Karpas-422 (cell line): ENCODE data around the gene FUZ. TPM values are rescaled to one million over a fixed set of nuclear protein-coding genes. Genes with fewer than 3 reads are reported as not detected.

Experiments used
- DNase-seq: peaks from one replicate; pipeline ENCODE4 v3.0.0-alpha.2; 2015
- H2AFZ ChIP-seq: fragments of 200-600 bp; sonication (generic); 2 replicates; pipeline ENCODE4 v1.6.1; 2014; ENCODE audit warnings: antibody characterized with exemption, low read length, mixed read lengths
- H3K27ac ChIP-seq: fragments of 200-600 bp; sonication (generic); 2 replicates; pipeline ENCODE4 v1.5.1; 2014; ENCODE audit warnings: mild to moderate bottlenecking, low read length, moderate library complexity
- H3K27me3 ChIP-seq: fragments of 200-600 bp; sonication (generic); 2 replicates; pipeline ENCODE4 v1.6.1; 2014; ENCODE audit warnings: low read length, mixed read lengths
- H3K36me3 ChIP-seq: fragments of 200-600 bp; sonication (generic); 2 replicates; pipeline ENCODE4 v1.6.1; 2014; ENCODE audit warnings: low read length, mixed read lengths; ENCODE audit not compliant: insufficient read depth
- H3K4me1 ChIP-seq: fragments of 200-600 bp; sonication (generic); 2 replicates; pipeline ENCODE4 v1.6.1; 2014; ENCODE audit warnings: mild to moderate bottlenecking, low read length, mixed read lengths
- H3K4me2 ChIP-seq: fragments of 200-600 bp; sonication (generic); 2 replicates; pipeline ENCODE4 v1.6.1; 2014; ENCODE audit warnings: low read length, low read depth, mild to moderate bottlenecking; ENCODE audit not compliant: poor library complexity, severe bottlenecking
- H3K4me3 ChIP-seq: fragments of 200-600 bp; sonication (generic); 2 replicates; pipeline ENCODE4 v1.5.1; 2014; ENCODE audit warnings: mild to moderate bottlenecking, antibody characterized with exemption, low read length, mixed read lengths
- H3K79me2 ChIP-seq: fragments of 200-600 bp; sonication (generic); 2 replicates; pipeline ENCODE4 v1.6.1; 2014; ENCODE audit warnings: mild to moderate bottlenecking, low read length, mixed read lengths
- H3K9ac ChIP-seq: fragments of 200-600 bp; sonication (generic); 2 replicates; pipeline ENCODE4 v1.6.0; 2014; ENCODE audit warnings: low read length
- H3K9me2 ChIP-seq: fragments of 200-600 bp; sonication (generic), shearing (Covaris generic); replicated peaks from 2 replicates; pipeline ENCODE4 v1.6.0; 2014; ENCODE audit warnings: mild to moderate bottlenecking, low read length, moderate library complexity; ENCODE audit not compliant: insufficient read depth
- H3K9me3 ChIP-seq: fragments of 300-700, 200-600 bp; sonication (generic); 2 replicates; pipeline ENCODE4 v1.6.1; 2014; ENCODE audit warnings: low read length, mixed read lengths
- H4K20me1 ChIP-seq: fragments of 200-600 bp; sonication (generic); 2 replicates; pipeline ENCODE4 v1.6.1; 2014; ENCODE audit warnings: mild to moderate bottlenecking, antibody characterized with exemption, low read length, low read depth; ENCODE audit not compliant: insufficient read depth
- total RNA-seq: library from RNA; depleted of rRNA; stranded (reverse); fragments of >200 nt; shearing (Covaris generic); gene quantifications from 2 replicates; pipeline ENCODE4 v1.2.3, GENCODE V29; 2014; ENCODE audit warnings: low replicate concordance

FUZ gene
- total RNA-seq, 1 experiment from 2014 or later = 15.8 TPM

- no peak overlapping the region for H2AFZ ChIP-seq
- peaks cover 7% of the 10 kb centered on the region for H3K4me1 ChIP-seq
- no peak overlapping the region for H3K4me3 ChIP-seq
- peaks cover 10% of the 10 kb centered on the region; the same call in 1 of the 2 replicates for H4K20me1 ChIP-seq
- H3K9me2 ChIP-seq = no peaks in the 10 kb centered on the region
- no peaks in the 10 kb centered on the region for H3K9me3 ChIP-seq
- H3K27ac ChIP-seq = no peak overlapping the region
- no peak overlapping the region for H3K4me2 ChIP-seq
- no peak for DNase-seq
- H3K9ac ChIP-seq = no peak overlapping the region
- H3K36me3 ChIP-seq = no peaks in the 10 kb centered on the region
- H3K27me3 ChIP-seq = no peaks in the 10 kb centered on the region
- H3K79me2 ChIP-seq = peaks cover 75% of the 10 kb centered on the region
Measured at GRCh38 chr19:49772850-49773432, 40.2 kb downstream of the FUZ start.

GRCh38 chr19:49771674-49772139, 41.4 kb downstream of the FUZ start:
- no peak overlapping the region for H3K4me3 ChIP-seq
- no peak overlapping the region for H3K9ac ChIP-seq
- no peaks in the 10 kb centered on the region for H3K27me3 ChIP-seq
- peaks cover 11% of the 10 kb centered on the region for H3K4me1 ChIP-seq
- DNase-seq = no peak
- H2AFZ ChIP-seq = no peak overlapping the region
- H3K9me3 ChIP-seq = no peaks in the 10 kb centered on the region
- H3K9me2 ChIP-seq = no peaks in the 10 kb centered on the region
- H3K79me2 ChIP-seq = peaks cover 83% of the 10 kb centered on the region
- no peak overlapping the region for H3K27ac ChIP-seq
- peaks cover 16% of the 10 kb centered on the region; the same call in 1 of the 2 replicates for H4K20me1 ChIP-seq
- H3K36me3 ChIP-seq = no peaks in the 10 kb centered on the region
- H3K4me2 ChIP-seq = no peak overlapping the region

- Histone ChIP-seq H3K4me3 (no peak overlapping the region), H3K27me3 (no peaks in the 10 kb centered on the region), H3K79me2 (peaks cover 72% of the 10 kb centered on the region), H3K9me2 (no peaks in the 10 kb centered on the region), H2AFZ (no peak overlapping the region), H3K4me1 (peaks cover 17% of the 10 kb centered on the region), H3K9ac (no peak overlapping the region), H3K9me3 (no peaks in the 10 kb centered on the region), H3K27ac (no peak overlapping the region), H3K4me2 (no peak overlapping the region), H4K20me1 (peaks cover 16% of the 10 kb centered on the region; the same call in 1 of the 2 replicates), H3K36me3 (no peaks in the 10 kb centered on the region)
- no peak for DNase-seq
Measured at GRCh38 chr19:49770529-49770928, 42.6 kb downstream of the FUZ start.

- Histone ChIP-seq H3K79me2 (peaks cover 51% of the 10 kb centered on the region), H4K20me1 (peaks cover 11% of the 10 kb centered on the region; the same call in 1 of the 2 replicates), H3K4me1 (peaks cover 20% of the 10 kb centered on the region), H3K9ac (peak overlapping the region; percentile 77), H3K4me3 (peak overlapping the region; percentile 86), H3K36me3 (no peaks in the 10 kb centered on the region), H3K9me3 (no peaks in the 10 kb centered on the region), H3K27ac (no peak overlapping the region), H3K27me3 (no peaks in the 10 kb centered on the region), H3K4me2 (peak overlapping the region; percentile 92), H2AFZ (no peak overlapping the region), H3K9me2 (no peaks in the 10 kb centered on the region)
- DNase-seq = no peak
Measured at GRCh38 chr19:49767967-49768581, 45.0 kb downstream of the FUZ start.

GRCh38 chr19:49767381-49767780, 45.7 kb downstream of the FUZ start:
- Histone ChIP-seq H3K4me3 (peak overlapping the region; percentile 86), H3K79me2 (peaks cover 47% of the 10 kb centered on the region), H3K4me2 (peak overlapping the region; percentile 92), H3K9me3 (no peaks in the 10 kb centered on the region), H3K4me1 (peaks cover 20% of the 10 kb centered on the region), H3K36me3 (no peaks in the 10 kb centered on the region), H3K9ac (peak overlapping the region; percentile 77), H3K27ac (0 out of 2 replicates have a peak overlapping the region, but pooled peaks have one; percentile 32), H4K20me1 (peaks cover 11% of the 10 kb centered on the region; the same call in 1 of the 2 replicates), H2AFZ (no peak overlapping the region), H3K27me3 (no peaks in the 10 kb centered on the region), H3K9me2 (no peaks in the 10 kb centered on the region)
- DNase-seq = no peak

GRCh38 chr19:49766930-49767299, 46.2 kb downstream of the FUZ start, which contains the start of gene AP2A1:
TSS of gene AP2A1 (plus strand) at chr19:49767001. CDS start at chr19:49767134, 133 bp downstream.
- peak within 1 kb of the TSS; percentile 75 for H3K27ac ChIP-seq
- H3K4me1 ChIP-seq = peaks cover 23% of the 10 kb centered on the region
- peak within 1 kb of the TSS; percentile 77 for H3K9ac ChIP-seq
- H3K4me3 ChIP-seq = peak within 1 kb of the TSS; percentile 86
- no peak for DNase-seq
- H4K20me1 ChIP-seq = peaks cover 11% of the 10 kb centered on the region; the same call in 1 of the 2 replicates
- peaks cover 47% of the 10 kb centered on the region for H3K79me2 ChIP-seq
- peak within 1 kb of the TSS; percentile 92 for H3K4me2 ChIP-seq
- H2AFZ ChIP-seq = peak within 1 kb of the TSS; percentile 15; the same call in 1 of the 2 replicates
- no peaks in the 10 kb centered on the region for H3K36me3 ChIP-seq
- H3K27me3 ChIP-seq = no peaks in the 10 kb centered on the region
- no peaks in the 10 kb centered on the region for H3K9me2 ChIP-seq
- no peaks in the 10 kb centered on the region for H3K9me3 ChIP-seq

GRCh38 chr19:49766007-49766929, 46.8 kb downstream of the FUZ start:
- peak; percentile 100 for DNase-seq
- H3K36me3 ChIP-seq = no peaks in the 10 kb centered on the region
- H3K4me1 ChIP-seq = peaks cover 30% of the 10 kb centered on the region
- no peaks in the 10 kb centered on the region for H3K27me3 ChIP-seq
- H3K27ac ChIP-seq = peak overlapping the region; percentile 75
- no peaks in the 10 kb centered on the region for H3K9me2 ChIP-seq
- peak overlapping the region; percentile 85 for H3K4me2 ChIP-seq
- peak overlapping the region; percentile 15; the same call in 1 of the 2 replicates for H2AFZ ChIP-seq
- peaks cover 11% of the 10 kb centered on the region; the same call in 1 of the 2 replicates for H4K20me1 ChIP-seq
- peak overlapping the region; percentile 73 for H3K9ac ChIP-seq
- H3K9me3 ChIP-seq = no peaks in the 10 kb centered on the region
- peaks cover 42% of the 10 kb centered on the region for H3K79me2 ChIP-seq
- peak overlapping the region; percentile 67 for H3K4me3 ChIP-seq
